Endothelial cell of umbilical vein (primary cell): ENCODE data around the gene TOX2. TPM values are rescaled to one million over a fixed set of nuclear protein-coding genes. Genes with fewer than 3 reads are reported as not detected.

Experiments
- BruUV-seq: library from RNA; stranded (reverse); fragments of 400-500 nt; replicated peaks from 2 replicates; lab custom pipeline; 2021; lab: Mats Ljungman, UMichigan
- CTCF ChIA-PET: fragments of 300-600, 350-600 bp; sonication (Branson Sonifier 250); formaldehyde crosslinking; loops from one replicate; lab custom pipeline; 2021; ENCODE audit warnings: antibody characterized with exemption, inconsistent platforms; lab: Charles Lee
- POLR2A ChIA-PET: fragments of 300-600, 350-600 bp; sonication (Branson Sonifier 250); formaldehyde crosslinking; loops from one replicate; lab custom pipeline; 2021; ENCODE audit warnings: antibody characterized with exemption, inconsistent platforms; lab: Charles Lee
- DNase-seq: peaks from one replicate; pipeline ENCODE4 v3.0.0-alpha.2; 2011; ENCODE audit warnings: low read depth, low spot score
- FAIRE-seq: peaks from 2 replicates; lab custom pipeline; 2011; peaks lifted over from hg19 to GRCh38; lab: Jason Lieb, UNC
- H2AFZ ChIP-seq: 2 replicates; pipeline ENCODE4 v1.6.0; 2012; ENCODE audit warnings: low read depth, low read length, control low read depth, inconsistent platforms
- H3K27ac ChIP-seq: 2 replicates; pipeline ENCODE4 v1.5.1; 2011; ENCODE audit warnings: low read depth, mild to moderate bottlenecking, control low read depth, low read length, moderate library complexity; ENCODE audit not compliant: insufficient read depth
- H3K27me3 ChIP-seq, 2 experiments: 2 replicates each; pipeline versions ENCODE4 v1.6.0 to v1.6.1; 2011; ENCODE audit warnings: low read length in 2 of 2, mixed read lengths in 1 of 2; ENCODE audit not compliant: control insufficient read depth in 2 of 2, insufficient read depth in 2 of 2
- H3K36me3 ChIP-seq, 2 experiments: 2 replicates in 1 of 2; 3 replicates in 1 of 2; pipeline ENCODE4 v1.5.1; 2011; ENCODE audit warnings: low read length in 2 of 2, mild to moderate bottlenecking in 1 of 2, moderate library complexity in 1 of 2; ENCODE audit not compliant: control insufficient read depth in 2 of 2, insufficient read depth in 2 of 2; ENCODE audit errors: extremely low read depth in 1 of 2
- H3K4me1 ChIP-seq: 3 replicates; pipeline ENCODE4 v1.5.1; 2011; ENCODE audit warnings: mild to moderate bottlenecking, low read length; ENCODE audit not compliant: control insufficient read depth, insufficient read depth; ENCODE audit errors: extremely low read depth
- H3K4me2 ChIP-seq: 2 replicates; pipeline ENCODE4 v1.6.1; 2011; ENCODE audit warnings: low read length, control low read depth, mixed read lengths; ENCODE audit not compliant: insufficient read depth
- H3K4me3 ChIP-seq, 3 experiments: fragments of 200-600 bp in 1 of 3; sonication (generic), shearing (Covaris generic) in 1 of 3; replicated peaks in 1 of 3; 2 replicates each; pipeline ENCODE4 v1.5.1; 2011 to 2016; ENCODE audit warnings: control low read depth in 3 of 3, low read length in 3 of 3, mild to moderate bottlenecking in 2 of 3, inconsistent platforms in 1 of 3, low read depth in 1 of 3, moderate library complexity in 1 of 3; ENCODE audit not compliant: insufficient read depth in 1 of 3
- H3K79me2 ChIP-seq: 2 replicates; pipeline ENCODE4 v1.6.0; 2012; ENCODE audit warnings: low read length, inconsistent platforms; ENCODE audit not compliant: control insufficient read depth, insufficient read depth
- H3K9ac ChIP-seq: replicated peaks from 2 replicates; pipeline ENCODE3; 2011; ENCODE audit warnings: low read length, control low read depth; ENCODE audit not compliant: insufficient read depth; ENCODE audit errors: extremely low read depth
- H3K9me1 ChIP-seq: replicated peaks from 3 replicates; pipeline ENCODE4 v1.6.0; 2011; ENCODE audit warnings: mild to moderate bottlenecking, low read length; ENCODE audit not compliant: control insufficient read depth, insufficient read depth; ENCODE audit errors: extremely low read depth
- H3K9me3 ChIP-seq: replicated peaks from 2 replicates; pipeline ENCODE4 v1.5.1; 2012; ENCODE audit warnings: low read length, inconsistent platforms; ENCODE audit not compliant: control insufficient read depth, insufficient read depth
- H4K20me1 ChIP-seq: replicated peaks from 2 replicates; pipeline ENCODE3; 2011; ENCODE audit warnings: mild to moderate bottlenecking, low read length; ENCODE audit not compliant: control insufficient read depth, insufficient read depth; ENCODE audit errors: extremely low read depth
- CTCF ChIP-seq, 2 donors: IDR thresholded peaks; 1 replicate in 1 of 2; 2 replicates in 1 of 2; pipeline ENCODE4 v1.5.1; 2011; ENCODE audit warnings: low read length in 2 of 2, mild to moderate bottlenecking in 2 of 2, moderate library complexity in 2 of 2, control low read depth in 1 of 2, inconsistent platforms in 1 of 2, low read depth in 1 of 2; ENCODE audit not compliant: insufficient read depth in 1 of 2; ENCODE audit errors: extremely low read depth in 1 of 2
- EZH2 ChIP-seq: IDR thresholded peaks from 2 replicates; pipeline ENCODE4 v1.6.1; 2012; ENCODE audit warnings: borderline replicate concordance, low read depth, mild to moderate bottlenecking, moderate library complexity, low read length, inconsistent platforms; ENCODE audit not compliant: severe bottlenecking
- FOS ChIP-seq: IDR thresholded peaks from 2 replicates; pipeline ENCODE4 v1.6.1; 2011; ENCODE audit warnings: mild to moderate bottlenecking, low read length, moderate library complexity, borderline replicate concordance; ENCODE audit not compliant: insufficient read depth
- GATA2 ChIP-seq: IDR thresholded peaks from 2 replicates; pipeline ENCODE4 v1.7.0; 2011; ENCODE audit warnings: low read depth, mild to moderate bottlenecking, moderate library complexity, mixed read lengths, low read length; ENCODE audit not compliant: insufficient read length, insufficient read depth
- JUN ChIP-seq: IDR thresholded peaks from 2 replicates; pipeline ENCODE4 v1.6.1; 2011; ENCODE audit warnings: borderline replicate concordance, low read depth; ENCODE audit not compliant: insufficient read length, insufficient read depth
- MAX ChIP-seq: IDR thresholded peaks from 2 replicates; pipeline ENCODE4 v1.6.1; 2011; ENCODE audit not compliant: insufficient read depth, insufficient read length
- MYC ChIP-seq: IDR thresholded peaks from one replicate; pipeline ENCODE4 v1.6.1; 2011; ENCODE audit warnings: mild to moderate bottlenecking, low read depth, low read length
- POLR2A ChIP-seq: IDR thresholded peaks from 2 replicates; pipeline ENCODE4 v1.6.1; 2012; ENCODE audit warnings: low read depth, mild to moderate bottlenecking, control low read depth, low read length
- POLR2AphosphoS5 ChIP-seq: IDR thresholded peaks from 2 replicates; pipeline ENCODE4 v1.6.1; 2012; ENCODE audit warnings: low read depth, mild to moderate bottlenecking, control low read depth, low read length, moderate library complexity; ENCODE audit not compliant: insufficient read depth
- dilution Hi-C: fragments of 300-500 bp; cut with MboI; formaldehyde crosslinking; loops from one replicate; pipeline ENCODE4 v1.15.0; 2019; ENCODE audit warnings: low sequenced_read_pairs; ENCODE audit not compliant: extremely low pct_ligation_motif_present
- intact Hi-C: fragments of 100-400 bp; cut with micrococcal nuclease; formaldehyde crosslinking; loops from one replicate; pipeline ENCODE4 v1.10.0; 2022
- polyA plus RNA-seq, 4 experiments: library from polyadenylated mRNA; depleted of rRNA in 3 of 4; stranded (reverse) in 3 of 4; unstranded in 1 of 4; fragments of >200 nt; gene quantifications; 2 replicates each; pipeline versions ENCODE4 v1.2.1 to v1.2.3, GENCODE V29; 2011 to 2012; ENCODE audit warnings: missing spikeins in 1 of 4
- total RNA-seq: library from RNA; stranded (reverse); gene quantifications from 2 replicates; pipeline ENCODE4 v1.2.3, GENCODE V29; 2021

The TOX2 gene
- total and polyA plus RNA-seq, 2 donors (not counting 3 experiments of a cell fraction or from before 2014, with no cell fraction given) = 7.0 to 18.6 TPM

GRCh38 chr20:43972692-43973091 is 58.0 kb downstream of the TOX2 start:
- DNase-seq (no peak), FAIRE-seq (no peak)
- Histone ChIP-seq H3K27me3 (no peaks in the 10 kb centered on the region), H2AFZ (no peak overlapping the region), H3K27ac (no peak overlapping the region), H3K4me2 (no peak overlapping the region), H4K20me1 (no peaks in the 10 kb centered on the region), H3K4me1 (no peaks in the 10 kb centered on the region), H3K9ac (no peak overlapping the region), H3K9me3 (no peaks in the 10 kb centered on the region), H3K79me2 (no peaks in the 10 kb centered on the region), H3K4me3 (no peak overlapping the region), H3K36me3 (no peaks in the 10 kb centered on the region), H3K9me1 (no peaks in the 10 kb centered on the region)
- intact Hi-C loops = no loop called here
- BruUV-seq = no TSS peak
- POLR2A ChIA-PET = no interaction called here
- dilution Hi-C loops = no loop called here
- TF ChIP-seq CTCF (IDR thresholded peaks at IDR 0.05; ENCODE audit: extremely low read depth in 1 of 2, insufficient read depth in 1 of 2, low read depth in 1 of 2, low read length in 2 of 2) = no peak
- no peak for TF ChIP-seq POLR2AphosphoS5
- TF ChIP-seq POLR2A = no peak
- TF ChIP-seq GATA2 = no peak
- TF ChIP-seq FOS = no peak
- no peak for TF ChIP-seq MAX
- no peak for TF ChIP-seq EZH2
- TF ChIP-seq MYC = no peak
- no peak for TF ChIP-seq JUN
- CTCF ChIA-PET = no interaction called here
